Measurements from ENCODE around the gene KIF7. TPM values are rescaled to one million over a fixed set of nuclear protein-coding genes. Genes with fewer than 3 reads are reported as not detected.

The KIF7 gene
- total and polyA plus RNA-seq, 10 of the 15 experiments (the other 5 are each of a cell fraction or from before 2014, with no cell fraction given), result 0.01 to 0.36 (median 0.10) TPM; not detected in 2

- Histone ChIP-seq H3K4me2 (ENCODE audit: control insufficient read depth, insufficient read depth) (no peak overlapping the region), H3K36me3 (ENCODE audit: control insufficient read depth in 2 of 2, insufficient read depth in 2 of 2, low read length in 1 of 2) (peaks cover 15 to 24% of the 10 kb centered on the region in 2 experiments)
Observed at GRCh38 chr15:89614164-89614563, 41.1 kb downstream of the KIF7 start.

More at GRCh38 chr15:89614164-89614563, 41.1 kb downstream of the KIF7 start:
- FAIRE-seq (no peak), DNase-seq (ENCODE audit: low read depth, low spot score) (no peak), ATAC-seq (no peak)
- no peaks in the 10 kb centered on the region for H3K4me1 ChIP-seq (ENCODE audit: control insufficient read depth, insufficient read depth, low read length)
- no peak overlapping the region for H3K4me3 ChIP-seq
- no peak overlapping the region for H3K9ac ChIP-seq (ENCODE audit: control insufficient read depth, insufficient read depth, low read length)
- in situ Hi-C loops (cut with MboI) (no loop called here), intact Hi-C loops (cut with micrococcal nuclease; ENCODE audit: unreplicated experiment) (no loop called here)
- ChIA-PET RAD21 (ENCODE audit: unreplicated experiment) (no interaction called here), POLR2A (no interaction called here), CTCF (interaction anchor here (0.6 kb wide), 1 partner anchor 485 kb away, joined by 3 read pairs; no protein-coding TSS in a partner anchor), SMC1A (ENCODE audit: uncharacterized antibody, unreplicated experiment) (no interaction called here)
- peaks cover 2% of the 10 kb centered on the region for H3K9me3 ChIP-seq (replicated peaks; ENCODE audit: control insufficient read depth, insufficient read depth, low read length)
- TF ChIP-seq MYB (IDR thresholded peaks at IDR 0.05; ENCODE audit: borderline replicate concordance, low read depth, low read length) (no peak), IRF3 (IDR thresholded peaks at IDR 0.05) (no peak), ATF7 (IDR thresholded peaks at IDR 0.05; ENCODE audit: low read depth) (no peak), NFIC (IDR thresholded peaks at IDR 0.05; ENCODE audit: low read depth, low read length) (no peak), SUPT20H (IDR thresholded peaks at IDR 0.05; ENCODE audit: borderline replicate concordance, control insufficient read depth, low read depth, low read length) (no peak), FOXK2 (IDR thresholded peaks at IDR 0.05) (no peak), FOXM1 (IDR thresholded peaks at IDR 0.05; ENCODE audit: low read depth, low read length) (no peak), IRF5 (IDR thresholded peaks at IDR 0.05; ENCODE audit: borderline replicate concordance) (no peak), YY1 (IDR thresholded peaks at IDR 0.05; ENCODE audit: low read depth, low read length) (no peak), CHD1 (IDR thresholded peaks at IDR 0.05; ENCODE audit: low read depth, low read length) (no peak), TBL1XR1 (IDR thresholded peaks at IDR 0.05; ENCODE audit: low read depth, low read length) (no peak), PBX3 (IDR thresholded peaks at IDR 0.05; ENCODE audit: insufficient replicate concordance, low read depth, low read length) (no peak), TAF1 (IDR thresholded peaks at IDR 0.05; ENCODE audit: borderline replicate concordance, low read depth, low read length) (no peak)
- no peak overlapping the region for H2AFZ ChIP-seq (ENCODE audit: control insufficient read depth, low read depth, low read length)
- no peaks in the 10 kb centered on the region for H3K27me3 ChIP-seq (replicated peaks in 1 of 2; ENCODE audit: control insufficient read depth in 2 of 2, insufficient read depth in 2 of 2, low read length in 1 of 2)
- H3K27ac ChIP-seq (ENCODE audit: control insufficient read depth, insufficient read depth), result no peak overlapping the region
- H4K20me1 ChIP-seq (ENCODE audit: control insufficient read depth, insufficient read depth), result no peaks in the 10 kb centered on the region
- 100% methylated on average over 1 of the region's 1 CpG for WGBS (ENCODE audit: insufficient coverage, insufficient replicate concordance, low lambda C conversion rate, missing lambda C conversion rate)
- H3K79me2 ChIP-seq (ENCODE audit: control insufficient read depth, insufficient read depth, low read length), result no peaks in the 10 kb centered on the region
- no TSS peak for BruUV-seq (replicated peaks)

All from GM12878 (cell line).